CD4-positive, alpha-beta T cell (primary cell): ENCODE measurements around the gene ICA1. TPM values are rescaled to one million over a fixed set of nuclear protein-coding genes. Genes with fewer than 3 reads are reported as not detected.

ENCODE experiments used
- ATAC-seq: fragments of 200-7000 bp; cut with Tn5 transposase; one replicate; pipeline ENCODE4 v1.10.0; 2022; ENCODE audit warnings: mild to moderate bottlenecking; ENCODE audit not compliant: poor library complexity
- CTCF ChIA-PET: fragments of 350-600 bp; sonication (Branson Sonifier 250); formaldehyde crosslinking; loops from one replicate; lab custom pipeline; 2021; ENCODE audit warnings: antibody characterized with exemption, inconsistent platforms; lab: Charles Lee
- POLR2A ChIA-PET: fragments of 350-600 bp; sonication (Branson Sonifier 250); formaldehyde crosslinking; loops from one replicate; lab custom pipeline; 2021; ENCODE audit warnings: antibody characterized with exemption, inconsistent platforms; lab: Charles Lee
- DNase-seq, 14 experiments: peaks; one replicate each; pipeline ENCODE4 v3.0.0-alpha.2; 2013 to 2020; ENCODE audit warnings: mixed read lengths in 2 of 14
- H3K27ac ChIP-seq, 2 donors: one replicate each; pipeline versions ENCODE4 v1.5.1 to v1.7.0; 2013; ENCODE audit warnings: low read length in 2 of 2, low read depth in 1 of 2, mild to moderate bottlenecking in 1 of 2
- H3K27me3 ChIP-seq, 2 experiments: 1 replicate in 1 of 2; 2 replicates in 1 of 2; pipeline versions ENCODE4 v1.6.1 to v1.7.0; 2013; ENCODE audit warnings: low read length in 2 of 2, control low read depth in 1 of 2, mild to moderate bottlenecking in 1 of 2, moderate library complexity in 1 of 2; ENCODE audit not compliant: insufficient read depth in 2 of 2, control insufficient read depth in 1 of 2
- H3K36me3 ChIP-seq: one replicate; pipeline ENCODE4 v1.6.1; 2013; ENCODE audit warnings: low read length, control low read depth; ENCODE audit not compliant: insufficient read depth
- H3K4me1 ChIP-seq: one replicate; pipeline ENCODE4 v1.6.1; 2013; ENCODE audit warnings: low read length, control low read depth; ENCODE audit not compliant: insufficient read depth
- H3K4me3 ChIP-seq: one replicate; pipeline ENCODE4 v1.5.1; 2013; ENCODE audit warnings: mild to moderate bottlenecking, low read length, moderate library complexity
- H3K9me3 ChIP-seq, 2 experiments: 1 replicate in 1 of 2; 2 replicates in 1 of 2; pipeline versions ENCODE4 v1.6.1 to v1.7.0; 2013; ENCODE audit warnings: low read length in 2 of 2, mild to moderate bottlenecking in 2 of 2, control low read depth in 1 of 2, moderate library complexity in 1 of 2; ENCODE audit not compliant: control insufficient read depth in 1 of 2, insufficient read depth in 1 of 2
- H3K27ac Mint-ChIP-seq: one replicate; pipeline ENCODE4 v1.8.0; 2020; ENCODE audit warnings: mixed read lengths
- H3K27me3 Mint-ChIP-seq: one replicate; pipeline ENCODE4 v1.8.0; 2021; ENCODE audit warnings: mixed read lengths
- H3K36me3 Mint-ChIP-seq: one replicate; pipeline ENCODE4 v1.8.0; 2021; ENCODE audit warnings: low read depth, mixed read lengths
- H3K4me1 Mint-ChIP-seq: one replicate; pipeline ENCODE4 v1.8.0; 2021; ENCODE audit warnings: low read depth, mixed read lengths
- H3K4me3 Mint-ChIP-seq: one replicate; pipeline ENCODE4 v1.8.0; 2020; ENCODE audit warnings: mild to moderate bottlenecking, mixed read lengths
- H3K9me3 Mint-ChIP-seq: one replicate; pipeline ENCODE4 v1.8.0; 2020; ENCODE audit warnings: mixed read lengths
- intact Hi-C, 2 experiments: fragments of 100-400 bp; cut with DNase I in 1 of 2; cut with micrococcal nuclease in 1 of 2; formaldehyde crosslinking; loops; one replicate each; pipeline versions ENCODE4 v1.15.1 to v1.9.0; 2023 to 2025; cut with DNase I, micrococcal nuclease
- total RNA-seq, 174 experiments: library from RNA in 2 of 174; stranded (reverse) in 2 of 174; gene quantifications; one replicate each; pipeline ENCODE4 v1.2.3 and lab custom pipeline; 2021 to 2026
- TF ChIP-seq, protein P1 (sequence below): fragments of 200-600 bp; IDR thresholded peaks from one replicate; pipeline ENCODE4 v1.8.0; 2022; ENCODE audit warnings: antibody characterized with exemption, mild to moderate bottlenecking

Gene ICA1
- total RNA-seq, 2 experiments from 2014 or later: 0.95 to 1.7 TPM

DNA sequence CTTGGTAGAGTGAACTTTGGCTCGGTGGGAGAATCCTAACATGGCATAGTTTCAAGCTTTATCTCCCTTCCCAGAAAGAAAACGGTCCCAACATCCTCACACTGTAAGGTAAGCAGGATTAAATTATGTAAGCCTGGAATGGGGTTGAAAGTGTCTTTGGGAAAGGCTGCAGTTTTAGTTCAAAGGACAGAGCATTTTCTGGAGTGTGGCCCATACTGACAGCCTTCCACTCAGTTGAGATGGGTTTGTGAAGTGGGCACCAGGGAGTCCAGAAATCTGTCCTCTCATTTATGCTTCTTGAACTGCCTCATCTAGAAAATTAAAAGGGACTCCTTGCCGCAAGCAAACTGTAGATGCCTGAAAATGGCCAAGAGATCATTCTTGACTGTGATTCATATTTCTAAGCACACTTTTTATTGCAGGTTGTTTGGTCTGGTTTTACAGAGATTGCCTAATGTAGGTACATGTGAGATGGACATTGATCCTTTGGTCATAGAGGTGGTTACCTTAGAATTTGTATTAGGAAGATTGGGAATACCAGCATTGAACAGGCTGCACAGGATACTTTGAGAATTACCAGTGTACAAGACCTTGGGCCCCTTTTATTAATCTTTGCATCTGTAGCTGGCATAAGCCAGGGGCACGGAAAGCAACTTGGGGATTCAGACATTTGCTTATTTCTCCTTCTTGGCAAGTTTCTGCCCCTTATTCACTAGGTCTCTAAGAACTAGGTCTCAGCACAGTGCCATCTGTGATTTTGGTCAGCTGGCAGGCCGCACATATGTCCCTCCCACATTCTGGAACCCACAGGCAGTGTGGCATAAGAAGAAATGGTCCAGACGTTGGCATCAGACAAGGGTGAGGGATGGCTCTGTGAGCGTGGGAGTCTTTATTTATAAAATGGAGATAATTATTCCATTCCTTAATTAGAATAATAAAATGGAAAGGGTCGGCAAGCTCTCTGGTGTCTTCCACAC lies 167.5 kb downstream of the ICA1 start:
- ChIA-PET POLR2A (no interaction called here), CTCF (no interaction called here)
- no peaks in the 10 kb centered on the region for H3K27me3 Mint-ChIP-seq
- Histone ChIP-seq H3K27me3 (no peaks in the 10 kb centered on the region), H3K9me3 (no peaks in the 10 kb centered on the region), H3K27ac (no peak overlapping the region), H3K4me1 (no peaks in the 10 kb centered on the region), H3K4me3 (no peak overlapping the region), H3K36me3 (no peaks in the 10 kb centered on the region)
- H3K27ac Mint-ChIP-seq: no peak overlapping the region
- peaks cover 34% of the 10 kb centered on the region for H3K36me3 Mint-ChIP-seq
- H3K4me1 Mint-ChIP-seq: peaks cover 11% of the 10 kb centered on the region
- peaks cover 6% of the 10 kb centered on the region for H3K9me3 Mint-ChIP-seq
- intact Hi-C loops: no loop called here
- TF ChIP-seq, protein P1, sequence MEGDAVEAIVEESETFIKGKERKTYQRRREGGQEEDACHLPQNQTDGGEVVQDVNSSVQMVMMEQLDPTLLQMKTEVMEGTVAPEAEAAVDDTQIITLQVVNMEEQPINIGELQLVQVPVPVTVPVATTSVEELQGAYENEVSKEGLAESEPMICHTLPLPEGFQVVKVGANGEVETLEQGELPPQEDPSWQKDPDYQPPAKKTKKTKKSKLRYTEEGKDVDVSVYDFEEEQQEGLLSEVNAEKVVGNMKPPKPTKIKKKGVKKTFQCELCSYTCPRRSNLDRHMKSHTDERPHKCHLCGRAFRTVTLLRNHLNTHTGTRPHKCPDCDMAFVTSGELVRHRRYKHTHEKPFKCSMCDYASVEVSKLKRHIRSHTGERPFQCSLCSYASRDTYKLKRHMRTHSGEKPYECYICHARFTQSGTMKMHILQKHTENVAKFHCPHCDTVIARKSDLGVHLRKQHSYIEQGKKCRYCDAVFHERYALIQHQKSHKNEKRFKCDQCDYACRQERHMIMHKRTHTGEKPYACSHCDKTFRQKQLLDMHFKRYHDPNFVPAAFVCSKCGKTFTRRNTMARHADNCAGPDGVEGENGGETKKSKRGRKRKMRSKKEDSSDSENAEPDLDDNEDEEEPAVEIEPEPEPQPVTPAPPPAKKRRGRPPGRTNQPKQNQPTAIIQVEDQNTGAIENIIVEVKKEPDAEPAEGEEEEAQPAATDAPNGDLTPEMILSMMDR: no peak
- DNase-seq: no peak
- H3K4me3 Mint-ChIP-seq: no peak overlapping the region
- ATAC-seq: no peak

DNA sequence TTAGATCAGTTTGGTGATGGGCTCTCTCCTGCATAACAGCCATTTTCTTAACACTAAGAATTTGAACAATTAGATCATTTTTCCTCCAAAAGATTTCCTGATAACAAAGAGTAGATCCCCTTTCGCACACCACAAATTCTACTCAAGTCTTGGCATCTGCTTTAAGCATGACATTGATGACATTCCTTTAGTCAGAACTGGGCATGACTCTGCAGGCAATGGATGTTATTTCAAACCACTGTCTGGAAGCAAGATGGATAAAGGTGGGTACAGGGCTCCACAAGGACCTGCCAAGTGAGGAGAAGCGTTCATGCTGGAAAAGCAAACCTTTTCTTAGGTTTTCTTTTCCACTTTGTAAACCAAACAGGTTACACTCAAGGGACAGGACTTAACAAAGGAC lies 169.8 kb downstream of the ICA1 start:
- Histone ChIP-seq H3K9me3 (no peaks in the 10 kb centered on the region), H3K4me1 (no peaks in the 10 kb centered on the region), H3K27me3 (no peaks in the 10 kb centered on the region), H3K27ac (no peak overlapping the region), H3K4me3 (no peak overlapping the region), H3K36me3 (no peaks in the 10 kb centered on the region)
- peaks cover 42% of the 10 kb centered on the region for H3K36me3 Mint-ChIP-seq
- TF ChIP-seq, protein P1: no peak
- no peak overlapping the region for H3K4me3 Mint-ChIP-seq
- no peak for ATAC-seq
- CTCF ChIA-PET: no interaction called here
- H3K27me3 Mint-ChIP-seq: no peaks in the 10 kb centered on the region
- no peak for DNase-seq
- intact Hi-C loops: no loop called here
- peak overlapping the region; percentile 39 for H3K27ac Mint-ChIP-seq
- POLR2A ChIA-PET: interaction anchor here (0.6 to 1.6 kb wide), 2 partner anchors 84 to 452 kb away, joined by 3 read pairs; partner anchors contain the start of gene UMAD1
- H3K9me3 Mint-ChIP-seq: no peaks in the 10 kb centered on the region
- H3K4me1 Mint-ChIP-seq: peaks cover 11% of the 10 kb centered on the region

DNA sequence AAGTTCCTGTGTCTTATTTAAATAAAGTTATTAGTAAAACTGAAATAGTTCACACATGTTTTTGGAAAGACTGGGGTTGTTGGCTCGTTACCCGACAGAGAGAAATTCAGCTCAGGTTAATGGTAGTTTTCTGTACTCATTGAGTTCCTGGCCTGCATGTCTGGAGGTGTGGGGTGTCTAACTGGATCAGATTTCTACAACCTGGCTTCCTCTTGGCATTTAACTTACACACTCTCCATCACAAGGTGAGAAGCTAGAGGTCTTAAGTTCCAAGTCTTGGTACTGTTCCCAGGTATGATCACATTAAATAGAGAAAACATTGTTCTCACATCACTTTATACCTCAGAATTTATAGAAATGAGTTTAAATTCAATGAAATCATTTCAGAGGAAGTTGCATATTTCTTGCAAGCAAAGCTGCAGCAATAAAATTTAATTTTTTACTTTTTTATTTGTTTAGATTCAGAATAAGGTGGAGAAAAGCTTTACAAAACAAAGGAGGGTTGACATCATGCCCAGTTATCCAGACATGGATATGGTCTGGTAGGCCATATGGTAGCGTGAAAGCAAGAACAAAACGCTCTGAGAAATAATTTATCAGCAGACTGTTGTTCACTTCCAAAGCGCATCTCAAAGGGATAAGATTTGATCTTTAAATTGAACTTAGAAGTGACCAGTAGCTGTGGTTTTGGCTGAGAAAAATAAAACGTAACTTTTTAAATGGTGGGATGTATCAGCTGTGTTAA lies 172.8 kb downstream of the ICA1 start:
- DNase-seq: no peak
- no peaks in the 10 kb centered on the region for H3K9me3 Mint-ChIP-seq
- CTCF ChIA-PET: interaction anchor here (1.1 to 1.6 kb wide), 2 partner anchors 11 to 124 kb away, joined by 3 read pairs; no protein-coding TSS in a partner anchor
- no peaks in the 10 kb centered on the region for H3K4me1 ChIP-seq
- no peaks in the 10 kb centered on the region for H3K27me3 Mint-ChIP-seq
- intact Hi-C loops: loop anchor here in 1 of 2 experiments (2.0 kb wide), 1 partner anchor 34 kb away; no protein-coding TSS in a partner anchor
- no peaks in the 10 kb centered on the region for H3K9me3 ChIP-seq
- H3K4me3 Mint-ChIP-seq: no peak overlapping the region
- TF ChIP-seq, protein P1: no peak
- H3K36me3 ChIP-seq: peaks cover 26% of the 10 kb centered on the region
- H3K27me3 ChIP-seq: no peaks in the 10 kb centered on the region
- H3K4me3 ChIP-seq: no peak overlapping the region
- H3K36me3 Mint-ChIP-seq: peaks cover 62% of the 10 kb centered on the region
- POLR2A ChIA-PET: interaction anchor here (0.7 to 1.2 kb wide), 4 partner anchors 43 to 101 kb away, joined by 3 read pairs; no protein-coding TSS in a partner anchor
- no peak overlapping the region for H3K27ac Mint-ChIP-seq
- no peak overlapping the region for H3K27ac ChIP-seq
- peaks cover 15% of the 10 kb centered on the region for H3K4me1 Mint-ChIP-seq
- no peak for ATAC-seq
